GM19351 (cell line): ENCODE data around the gene VPS51.

Experiments used
- ATAC-seq: cut with Tn5 transposase; IDR thresholded peaks from one replicate; pipeline ENCODE4 v1.9.1; 2021; ENCODE audit warnings: mild to moderate bottlenecking, moderate library complexity; ENCODE audit not compliant: unreplicated experiment

Gene VPS51

GRCh38 chr11:65160643-65161042 is 64.6 kb downstream of the VPS51 start:
- no peak for ATAC-seq
